SJCRH30 (cell line): ENCODE data around the gene INSL3. TPM values are rescaled to one million over a fixed set of nuclear protein-coding genes. Genes with fewer than 3 reads are reported as not detected.

Source experiments
- DNase-seq, 2 experiments: peaks; one replicate each; pipeline ENCODE4 v3.0.0-alpha.2; 2015 to 2020
- H3K27ac ChIP-seq: fragments of 250-450 bp; sonication (Bioruptor Pico); 2 replicates; pipeline ENCODE4 v1.5.1; 2020; ENCODE audit warnings: mild to moderate bottlenecking, moderate library complexity
- H3K27me3 ChIP-seq: fragments of 250-450 bp; sonication (Bioruptor Pico); 2 replicates; pipeline ENCODE4 v1.5.1; 2020; ENCODE audit warnings: mild to moderate bottlenecking, moderate library complexity
- H3K36me3 ChIP-seq: fragments of 250-450 bp; sonication (Bioruptor Pico); 2 replicates; pipeline ENCODE4 v1.5.1; 2020; ENCODE audit warnings: mild to moderate bottlenecking, moderate library complexity
- H3K4me1 ChIP-seq: fragments of 250-450 bp; sonication (Bioruptor Pico); 2 replicates; pipeline ENCODE4 v1.5.1; 2020; ENCODE audit warnings: mild to moderate bottlenecking, moderate library complexity
- H3K4me3 ChIP-seq: fragments of 250-450 bp; sonication (Bioruptor Pico); 2 replicates; pipeline ENCODE4 v1.5.1; 2020; ENCODE audit warnings: mild to moderate bottlenecking, moderate library complexity
- H3K9me3 ChIP-seq: fragments of 250-450 bp; sonication (Bioruptor Pico); replicated peaks from 2 replicates; pipeline ENCODE4 v1.5.1; 2020; ENCODE audit warnings: mild to moderate bottlenecking, moderate library complexity
- total RNA-seq: library from RNA; depleted of rRNA; stranded (reverse); fragments of >200 nt; shearing (Covaris generic); gene quantifications from 2 replicates; pipeline ENCODE4 v1.2.3, GENCODE V29; 2014

The INSL3 gene
- total RNA-seq, 1 experiment from 2014 or later, result not detected

DNA sequence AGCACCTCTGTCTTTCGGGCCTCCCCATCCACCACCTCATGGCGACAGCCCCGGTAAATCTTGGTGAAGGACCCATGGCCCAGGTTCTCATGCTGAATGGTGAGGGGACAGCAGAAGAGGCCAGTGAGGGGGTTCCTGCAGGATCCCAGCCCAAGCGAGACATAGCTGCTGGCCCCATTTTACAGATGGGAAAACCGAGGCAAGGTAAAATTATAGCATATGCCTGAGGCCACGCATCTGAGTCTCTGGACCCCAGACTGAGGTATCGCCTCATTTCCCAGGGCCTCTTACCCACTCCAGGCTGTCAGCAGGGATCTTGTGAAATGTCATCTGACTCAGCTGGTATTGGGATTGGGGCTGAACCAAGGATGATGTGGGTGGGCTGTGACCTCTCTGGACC lies 16.7 kb upstream of the INSL3 start:
- Histone ChIP-seq H3K27ac (no peak overlapping the region), H3K36me3 (no peaks in the 10 kb centered on the region), H3K4me1 (no peaks in the 10 kb centered on the region), H3K27me3 (peaks cover 4% of the 10 kb centered on the region; the same call in 1 of the 2 replicates), H3K4me3 (no peak overlapping the region), H3K9me3 (no peaks in the 10 kb centered on the region)
- DNase-seq, result no peak

DNA sequence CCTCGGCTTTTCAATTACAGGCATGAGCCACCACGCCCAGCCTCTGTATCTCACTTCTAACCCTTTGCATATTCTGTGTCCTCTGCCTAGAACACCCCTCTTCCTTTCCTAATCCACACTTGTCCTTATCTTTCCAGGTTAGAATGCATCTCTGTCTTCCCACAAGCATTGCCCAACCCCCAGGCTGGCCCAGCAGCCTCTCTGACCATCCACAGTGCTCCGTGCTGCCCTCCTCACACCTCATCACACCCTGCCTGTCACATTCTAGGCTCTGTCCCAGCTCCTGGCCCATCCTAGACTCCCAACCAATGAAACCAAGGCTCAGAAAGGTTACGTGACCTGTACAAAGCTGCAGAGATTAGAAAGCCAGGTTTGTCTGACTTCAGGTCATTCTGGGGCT lies 15.2 kb upstream of the INSL3 start:
- H3K36me3 ChIP-seq, result no peaks in the 10 kb centered on the region
- no peak for DNase-seq
- no peaks in the 10 kb centered on the region for H3K4me1 ChIP-seq
- no peak overlapping the region for H3K27ac ChIP-seq
- no peaks in the 10 kb centered on the region for H3K9me3 ChIP-seq
- no peak overlapping the region for H3K4me3 ChIP-seq
- H3K27me3 ChIP-seq, result peaks cover 4% of the 10 kb centered on the region; the same call in 1 of the 2 replicates

DNA sequence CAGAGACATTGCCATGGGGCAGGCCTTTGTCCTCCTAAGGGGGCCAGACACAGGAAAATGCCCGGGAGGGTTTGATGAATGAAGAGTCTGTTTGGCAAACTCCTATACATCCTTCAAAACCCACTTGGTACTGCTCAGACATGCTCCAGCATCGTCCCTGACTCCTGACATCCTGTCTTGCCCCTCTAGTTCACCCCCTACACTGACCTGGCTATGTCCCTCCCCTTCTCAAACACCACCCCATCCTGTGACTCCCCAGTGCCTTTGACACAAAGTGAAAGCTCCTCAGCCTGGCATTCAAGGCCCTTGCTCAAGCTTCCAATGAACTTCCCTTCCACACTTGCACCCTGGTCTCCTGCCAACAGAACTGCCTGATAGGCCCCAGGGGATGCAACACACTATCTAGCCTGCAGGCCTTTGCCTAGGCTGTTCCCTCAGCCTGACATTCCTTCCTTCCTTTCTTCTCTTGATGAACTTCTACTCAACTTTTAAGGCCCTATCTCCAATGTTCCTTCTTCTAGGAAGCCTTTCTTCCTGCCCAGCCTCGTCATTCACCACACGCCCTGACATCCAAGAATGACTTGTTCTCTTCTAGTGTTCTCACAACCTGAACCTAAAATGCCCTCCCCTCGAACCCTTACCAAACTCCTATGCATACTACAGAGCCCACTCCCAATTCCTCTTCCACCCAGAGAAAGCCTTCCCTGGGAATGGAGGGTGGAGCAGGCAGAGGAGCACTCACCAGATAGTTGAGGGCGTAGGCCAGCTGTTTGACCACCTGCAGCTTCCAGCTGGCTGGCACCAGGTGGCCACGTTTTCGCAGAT lies 14.1 kb upstream of the INSL3 start:
- Histone ChIP-seq H3K4me1 (no peaks in the 10 kb centered on the region), H3K4me3 (no peak overlapping the region), H3K9me3 (no peaks in the 10 kb centered on the region), H3K27ac (no peak overlapping the region), H3K36me3 (no peaks in the 10 kb centered on the region), H3K27me3 (peaks cover 4% of the 10 kb centered on the region; the same call in 1 of the 2 replicates)
- DNase-seq, result no peak

DNA sequence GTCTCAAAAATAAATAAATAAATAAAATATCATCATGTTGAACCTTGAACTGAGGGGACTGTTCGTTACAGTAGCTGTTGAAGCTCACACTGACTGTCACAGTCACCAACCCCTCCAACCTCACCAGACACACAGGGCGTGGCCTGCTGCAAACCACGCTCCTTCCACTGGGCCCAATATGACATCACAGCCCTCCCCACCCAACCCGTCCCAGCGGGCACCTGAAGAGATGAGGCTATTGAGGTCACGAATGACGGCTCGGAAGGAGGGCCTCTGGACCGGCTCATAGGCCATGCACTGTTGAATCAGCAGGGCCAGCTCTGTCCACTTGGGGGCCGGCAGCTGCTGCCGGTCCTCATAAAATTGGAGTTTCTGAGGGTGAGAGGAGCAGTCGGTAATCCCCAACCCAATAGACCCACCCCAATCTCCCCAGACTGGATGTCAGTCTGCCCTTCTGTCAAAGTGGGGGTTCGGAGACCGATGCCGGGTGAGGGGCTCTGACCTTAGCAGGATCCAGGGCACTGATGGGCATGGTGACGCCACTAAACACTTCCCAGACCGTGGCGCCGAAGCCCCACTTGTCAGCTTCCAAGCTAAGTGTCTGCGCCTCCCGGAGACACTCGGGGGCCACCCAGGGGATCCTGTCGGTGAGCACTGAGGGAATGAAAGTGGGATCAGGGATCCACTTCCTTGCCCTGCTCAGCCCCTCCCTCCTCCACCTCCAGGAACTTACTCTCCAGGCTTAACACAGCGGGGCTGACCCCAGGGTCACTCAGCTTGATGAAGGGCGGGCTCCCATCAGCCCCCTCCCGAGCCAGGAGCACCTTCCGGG lies 13.2 kb upstream of the INSL3 start:
- Histone ChIP-seq H3K9me3 (no peaks in the 10 kb centered on the region), H3K27ac (no peak overlapping the region), H3K4me1 (no peaks in the 10 kb centered on the region), H3K36me3 (no peaks in the 10 kb centered on the region), H3K4me3 (no peak overlapping the region), H3K27me3 (peaks cover 4% of the 10 kb centered on the region; the same call in 1 of the 2 replicates)
- DNase-seq, result no peak

DNA sequence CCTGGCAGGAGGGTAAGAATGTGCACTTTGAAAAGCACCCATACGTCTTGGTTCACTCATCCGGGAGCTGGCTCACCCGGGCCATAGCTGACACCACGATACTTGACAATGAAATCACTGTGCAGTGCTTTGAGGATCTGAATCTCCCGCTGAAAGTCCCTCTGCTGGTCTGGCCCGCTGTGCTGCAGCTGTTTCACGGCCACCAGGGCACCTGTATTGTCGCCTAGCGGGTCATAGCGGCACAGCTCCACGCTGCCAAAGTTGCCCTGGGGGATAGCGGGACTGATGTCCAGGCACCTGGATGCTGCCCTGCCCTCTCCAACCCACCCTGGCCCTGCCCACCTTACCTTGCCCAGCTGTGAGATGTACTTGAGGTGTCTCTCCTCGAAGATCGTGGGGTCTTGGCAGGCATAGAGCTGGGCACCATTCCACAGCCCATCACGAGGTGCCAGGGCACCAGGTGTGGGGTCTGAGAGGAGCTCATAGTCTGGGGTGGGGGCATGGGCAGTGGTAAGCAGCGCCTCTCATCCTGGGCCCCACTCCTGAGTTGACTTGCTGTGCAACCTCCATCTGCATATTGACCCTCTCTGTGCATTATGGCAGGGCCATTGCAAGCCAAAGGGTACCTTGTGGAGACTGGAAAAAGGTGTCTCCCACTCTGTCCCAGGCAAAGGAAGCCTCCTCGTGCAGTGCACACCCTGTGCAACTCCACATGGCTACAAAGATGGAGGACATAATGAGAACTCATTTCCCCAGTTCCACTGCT lies 11.3 kb upstream of the INSL3 start:
- H3K27ac ChIP-seq, result no peak overlapping the region
- no peak overlapping the region for H3K4me3 ChIP-seq
- H3K27me3 ChIP-seq, result peaks cover 4% of the 10 kb centered on the region; the same call in 1 of the 2 replicates
- DNase-seq, result no peak
- H3K9me3 ChIP-seq, result no peaks in the 10 kb centered on the region
- H3K4me1 ChIP-seq, result no peaks in the 10 kb centered on the region
- H3K36me3 ChIP-seq, result no peaks in the 10 kb centered on the region

DNA sequence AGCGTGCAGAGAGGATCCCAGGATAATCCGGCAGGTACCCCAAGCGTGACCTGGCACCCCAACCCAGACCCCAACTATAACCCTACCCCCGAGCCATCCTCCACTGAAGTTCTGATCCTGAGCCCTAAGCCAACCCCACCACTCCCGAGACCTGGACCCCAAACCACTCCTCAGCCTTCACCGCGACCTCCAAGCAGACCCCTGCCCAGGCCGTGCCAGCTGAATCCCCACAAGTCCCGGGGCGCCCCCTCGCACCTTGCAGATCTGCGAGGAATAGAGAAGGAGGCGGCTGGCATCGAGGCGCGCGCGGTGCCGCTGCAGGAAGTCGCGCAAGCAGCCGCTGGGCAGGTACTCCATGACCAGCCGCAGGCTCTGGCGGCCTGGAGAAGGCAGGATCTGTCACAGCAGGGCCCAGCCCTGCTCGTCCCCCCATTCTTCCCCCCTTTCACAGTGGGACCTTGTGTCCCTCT lies 10.1 kb upstream of the INSL3 start:
- Histone ChIP-seq H3K4me1 (no peaks in the 10 kb centered on the region), H3K27ac (no peak overlapping the region), H3K36me3 (no peaks in the 10 kb centered on the region), H3K4me3 (no peak overlapping the region), H3K27me3 (peaks cover 4% of the 10 kb centered on the region; the same call in 1 of the 2 replicates), H3K9me3 (no peaks in the 10 kb centered on the region)
- no peak for DNase-seq

DNA sequence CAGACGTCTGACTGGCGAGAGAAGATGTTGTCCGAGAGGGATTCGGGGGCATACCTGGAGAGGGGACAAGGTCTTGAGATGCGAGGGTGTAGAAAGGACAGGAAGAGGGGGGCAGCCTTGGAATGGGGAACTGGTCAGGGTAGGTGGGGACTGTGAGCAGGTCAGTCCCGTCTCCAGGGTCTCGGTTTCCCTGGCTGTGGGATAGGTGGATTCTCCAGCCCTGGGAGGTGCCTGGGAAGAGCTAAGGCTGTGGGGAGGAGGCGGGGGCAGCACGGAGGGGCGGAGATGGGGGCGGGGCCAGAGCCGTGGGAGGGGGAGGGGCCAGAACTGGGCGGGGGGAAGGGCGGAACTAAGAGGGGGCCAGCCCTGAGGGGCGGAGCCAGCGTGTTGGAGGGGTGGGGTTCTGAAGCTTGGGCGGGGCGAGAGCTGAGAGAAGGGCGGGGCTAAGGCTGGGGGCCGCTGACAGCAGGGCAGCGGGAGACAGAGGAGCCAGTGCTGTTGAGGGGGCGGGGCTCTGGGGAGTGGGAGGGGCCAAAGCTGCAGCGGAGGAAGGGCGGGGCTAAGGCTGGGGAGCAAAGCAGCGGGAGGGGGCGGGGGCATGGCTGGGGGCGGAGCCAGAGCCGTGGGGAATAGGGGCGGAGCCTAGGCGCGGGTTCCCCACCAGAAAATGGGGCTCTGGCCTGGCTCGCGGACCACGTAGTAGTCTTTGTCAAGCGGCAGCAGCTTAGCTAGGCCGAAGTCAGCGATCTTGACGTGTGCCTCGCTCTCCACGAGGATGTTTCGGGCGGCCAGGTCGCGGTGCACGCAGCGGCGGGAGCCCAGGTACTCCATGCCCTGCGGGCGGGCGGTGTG lies 9.5 kb upstream of the INSL3 start:
- no peak overlapping the region for H3K4me3 ChIP-seq
- DNase-seq, result peak; percentile 45 to 47
- peaks cover 4% of the 10 kb centered on the region; the same call in 1 of the 2 replicates for H3K27me3 ChIP-seq
- no peaks in the 10 kb centered on the region for H3K9me3 ChIP-seq
- H3K36me3 ChIP-seq, result no peaks in the 10 kb centered on the region
- no peaks in the 10 kb centered on the region for H3K4me1 ChIP-seq
- H3K27ac ChIP-seq, result no peak overlapping the region

DNA sequence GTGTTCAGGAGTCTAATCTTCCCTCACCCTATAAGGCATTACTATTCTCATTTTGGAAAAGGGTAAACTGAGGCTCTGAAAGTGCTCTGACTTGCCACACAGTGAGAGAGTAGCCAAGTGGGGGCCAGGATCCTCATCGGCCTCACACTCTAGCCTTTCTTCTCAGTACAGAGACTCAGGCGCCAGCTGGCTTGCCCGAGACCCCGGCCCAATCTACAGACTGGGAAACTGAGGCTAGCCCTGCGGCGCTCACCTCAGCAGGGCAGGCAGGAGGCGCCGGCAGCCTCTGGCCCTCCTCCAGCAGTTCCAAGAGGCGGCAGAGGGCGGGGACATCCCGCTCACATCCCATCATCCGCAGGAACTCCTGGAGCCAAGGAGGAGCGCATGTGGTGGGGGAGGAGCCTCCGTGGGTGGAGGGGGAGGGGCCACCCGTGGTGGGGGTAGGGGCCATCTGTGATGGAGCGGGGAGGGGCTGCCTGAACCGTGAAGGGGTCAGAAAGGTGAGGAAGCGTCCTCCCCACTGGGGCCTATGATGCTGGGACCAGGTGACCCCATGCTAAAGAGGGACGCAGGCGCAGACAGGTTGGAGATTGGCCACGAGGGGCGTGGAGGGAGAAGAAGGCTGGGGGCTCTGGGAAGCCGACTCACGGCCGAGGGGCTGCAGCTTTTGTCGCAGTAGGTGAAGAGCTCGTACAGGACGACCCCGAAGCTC lies 8.7 kb upstream of the INSL3 start:
- peaks cover 4% of the 10 kb centered on the region; the same call in 1 of the 2 replicates for H3K27me3 ChIP-seq
- no peak for DNase-seq
- no peaks in the 10 kb centered on the region for H3K36me3 ChIP-seq
- H3K9me3 ChIP-seq, result no peaks in the 10 kb centered on the region
- no peaks in the 10 kb centered on the region for H3K4me1 ChIP-seq
- H3K4me3 ChIP-seq, result no peak overlapping the region
- no peak overlapping the region for H3K27ac ChIP-seq

DNA sequence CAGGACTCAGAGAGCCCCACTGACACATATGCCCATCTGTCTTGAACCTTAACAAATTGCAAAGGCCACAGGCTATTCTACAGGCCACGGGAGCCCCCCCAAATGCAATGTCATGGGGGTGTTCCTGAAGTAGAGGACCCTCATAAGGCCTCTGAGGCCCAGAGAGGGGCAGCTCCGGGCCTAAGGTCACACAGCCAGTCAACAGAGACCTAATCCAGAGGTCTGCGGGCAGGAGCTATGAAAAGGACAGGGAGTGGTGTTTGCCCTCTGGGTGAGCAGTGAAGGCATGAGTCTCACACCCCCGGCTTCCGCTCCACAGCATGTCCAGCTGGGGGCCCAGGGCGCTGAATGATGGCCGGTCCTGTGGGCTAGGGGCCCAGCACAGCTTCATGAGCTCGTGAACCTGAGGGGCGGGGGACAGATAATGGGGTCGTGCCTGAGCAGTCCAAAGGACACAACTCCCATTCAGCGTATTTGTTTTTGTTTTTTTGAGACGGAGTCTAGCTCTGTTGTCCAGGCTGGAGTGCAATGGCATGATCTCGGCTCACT lies 5.3 kb upstream of the INSL3 start:
- no peak for DNase-seq
- H3K36me3 ChIP-seq, result no peaks in the 10 kb centered on the region
- no peak overlapping the region for H3K4me3 ChIP-seq
- no peak overlapping the region for H3K27ac ChIP-seq
- no peaks in the 10 kb centered on the region for H3K9me3 ChIP-seq
- peaks cover 7% of the 10 kb centered on the region; the same call in 1 of the 2 replicates for H3K27me3 ChIP-seq
- no peaks in the 10 kb centered on the region for H3K4me1 ChIP-seq

DNA sequence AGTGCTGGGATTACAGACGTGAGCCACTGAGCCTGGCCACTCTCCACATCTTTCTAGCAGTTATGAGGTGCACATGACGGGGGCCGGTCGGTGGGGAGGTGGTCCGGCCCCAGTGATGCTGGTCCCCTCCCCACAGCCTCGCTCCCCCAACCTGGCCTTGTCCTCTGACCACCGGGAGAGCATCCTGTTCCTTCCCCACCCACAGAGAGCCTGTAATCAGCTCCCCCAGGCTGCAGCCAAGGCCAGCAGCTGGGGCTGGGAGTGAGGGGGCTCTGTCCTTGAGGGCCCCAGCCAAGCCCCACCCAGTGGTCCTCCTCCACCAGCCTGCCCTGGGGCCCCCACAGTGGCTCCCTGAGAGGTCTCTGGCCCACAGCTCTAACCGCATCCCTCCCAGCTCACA lies 3.0 kb upstream of the INSL3 start:
- no peaks in the 10 kb centered on the region for H3K36me3 ChIP-seq
- no peaks in the 10 kb centered on the region for H3K4me1 ChIP-seq
- no peak overlapping the region for H3K4me3 ChIP-seq
- no peaks in the 10 kb centered on the region for H3K9me3 ChIP-seq
- peaks cover 7% of the 10 kb centered on the region; the same call in 1 of the 2 replicates for H3K27me3 ChIP-seq
- no peak for DNase-seq
- H3K27ac ChIP-seq, result no peak overlapping the region

DNA sequence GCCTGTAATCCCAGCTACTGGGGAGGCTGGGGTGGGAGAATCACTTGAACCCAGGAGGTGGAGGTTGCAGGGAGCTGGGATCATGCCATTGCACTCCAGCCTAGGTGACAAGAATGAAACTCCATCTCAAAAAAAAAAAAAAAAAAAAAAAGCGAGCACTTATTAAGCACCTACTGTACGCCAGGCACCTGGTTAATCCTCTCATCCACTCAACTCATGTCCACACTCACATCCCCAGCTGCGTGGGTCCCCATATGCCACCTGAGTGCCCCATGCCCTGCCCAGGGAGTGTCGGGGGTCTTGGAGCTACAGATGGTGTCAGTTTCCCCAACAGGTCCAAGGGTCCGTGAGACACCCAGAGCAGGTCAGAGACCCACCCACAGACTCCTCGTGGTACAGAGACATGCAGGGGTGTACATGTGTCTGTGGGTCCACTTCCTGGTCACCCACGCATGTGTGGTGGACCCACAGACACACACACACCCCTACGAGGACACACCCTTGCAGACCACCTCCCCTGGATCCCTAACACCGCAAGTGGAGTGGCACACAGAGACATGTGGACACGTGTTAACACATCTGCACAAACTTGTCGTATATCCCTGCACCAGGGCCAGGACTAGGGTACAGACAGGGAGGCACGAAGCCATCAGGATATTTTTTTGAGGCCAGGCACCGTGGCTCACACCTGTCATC lies 3.5 kb downstream of the INSL3 start:
- no peak overlapping the region for H3K27ac ChIP-seq
- no peak for DNase-seq
- H3K27me3 ChIP-seq, result no peaks in the 10 kb centered on the region
- H3K4me3 ChIP-seq, result no peak overlapping the region
- H3K36me3 ChIP-seq, result no peaks in the 10 kb centered on the region
- H3K4me1 ChIP-seq, result no peaks in the 10 kb centered on the region
- H3K9me3 ChIP-seq, result no peaks in the 10 kb centered on the region

DNA sequence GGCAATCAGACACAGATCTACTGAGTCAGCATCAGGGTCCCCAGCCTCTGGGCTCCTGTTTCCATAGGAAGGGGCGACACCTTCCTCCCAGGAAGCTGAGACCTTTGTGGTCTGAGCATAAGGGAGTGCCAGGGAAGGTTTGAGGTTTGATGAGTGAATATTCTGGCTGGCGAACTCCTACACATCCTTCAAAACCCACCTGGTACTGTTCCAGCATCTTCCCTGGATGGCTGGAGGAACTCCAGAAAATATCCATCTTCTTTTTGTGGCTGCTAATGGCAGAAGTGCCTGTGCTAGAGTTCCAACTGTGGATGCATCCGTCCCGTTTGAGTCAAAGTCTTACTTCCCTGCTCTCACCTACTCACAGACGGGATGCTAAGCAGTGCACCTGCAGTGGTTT lies 9.2 kb downstream of the INSL3 start:
- Histone ChIP-seq H3K4me3 (no peak overlapping the region), H3K9me3 (no peaks in the 10 kb centered on the region), H3K27me3 (peaks cover 9% of the 10 kb centered on the region; the same call in 1 of the 2 replicates), H3K4me1 (no peaks in the 10 kb centered on the region), H3K36me3 (no peaks in the 10 kb centered on the region), H3K27ac (no peak overlapping the region)
- DNase-seq, result no peak

DNA sequence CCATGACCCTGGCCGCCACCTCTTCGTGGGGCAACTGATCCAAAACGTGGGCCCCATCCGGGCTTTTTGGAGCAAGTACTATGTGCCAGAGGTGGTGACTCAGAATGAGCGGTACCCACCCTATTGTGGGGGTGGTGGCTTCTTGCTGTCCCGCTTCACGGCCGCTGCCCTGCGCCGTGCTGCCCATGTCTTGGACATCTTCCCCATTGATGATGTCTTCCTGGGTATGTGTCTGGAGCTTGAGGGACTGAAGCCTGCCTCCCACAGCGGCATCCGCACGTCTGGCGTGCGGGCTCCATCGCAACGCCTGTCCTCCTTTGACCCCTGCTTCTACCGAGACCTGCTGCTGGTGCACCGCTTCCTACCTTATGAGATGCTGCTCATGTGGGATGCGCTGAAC lies 9.6 kb downstream of the INSL3 start:
- Histone ChIP-seq H3K4me1 (no peaks in the 10 kb centered on the region), H3K27ac (no peak overlapping the region), H3K9me3 (no peaks in the 10 kb centered on the region), H3K36me3 (no peaks in the 10 kb centered on the region), H3K4me3 (no peak overlapping the region), H3K27me3 (peaks cover 9% of the 10 kb centered on the region; the same call in 1 of the 2 replicates)
- DNase-seq, result no peak
